A673 (cell line): ENCODE measurements around the gene GRM3.

Experiments used
- EZH2 ChIP-seq: fragments of 200-600 bp; sonication (generic); IDR thresholded peaks from 2 replicates; pipeline ENCODE4 v1.6.1; 2017; ENCODE audit warnings: borderline replicate concordance, low read depth, mild to moderate bottlenecking, mixed read lengths, antibody characterized with exemption, low read length; ENCODE audit not compliant: poor library complexity, severe bottlenecking
- TF ChIP-seq, protein P1 (sequence below): fragments of 300-800, 200-600 bp; sonication (generic); conservative IDR thresholded peaks from 2 replicates; pipeline ENCODE4 v1.5.1; 2017; ENCODE audit warnings: low read depth, mild to moderate bottlenecking, antibody characterized with exemption, low read length, moderate library complexity, mixed read lengths

DNA sequence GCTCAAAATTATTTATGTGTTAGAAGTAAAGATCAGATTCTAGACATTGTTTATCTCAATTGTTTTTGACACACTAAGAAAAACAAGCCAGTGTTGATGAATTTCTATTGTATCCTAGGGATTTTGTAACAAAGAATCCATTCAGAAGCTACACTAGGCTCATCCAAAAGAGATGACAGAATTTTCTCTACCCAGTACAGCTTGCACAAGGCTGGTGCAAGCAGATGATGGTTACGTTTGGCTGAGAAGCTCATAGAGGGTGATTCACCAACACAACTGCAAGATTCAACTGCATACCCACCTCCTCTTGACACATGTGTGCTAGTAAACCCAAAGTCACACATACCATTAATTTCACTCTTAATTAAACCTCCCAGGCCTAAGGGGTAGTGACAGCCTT lies 20.8 kb downstream of the GRM3 start:
- TF ChIP-seq, protein P1, sequence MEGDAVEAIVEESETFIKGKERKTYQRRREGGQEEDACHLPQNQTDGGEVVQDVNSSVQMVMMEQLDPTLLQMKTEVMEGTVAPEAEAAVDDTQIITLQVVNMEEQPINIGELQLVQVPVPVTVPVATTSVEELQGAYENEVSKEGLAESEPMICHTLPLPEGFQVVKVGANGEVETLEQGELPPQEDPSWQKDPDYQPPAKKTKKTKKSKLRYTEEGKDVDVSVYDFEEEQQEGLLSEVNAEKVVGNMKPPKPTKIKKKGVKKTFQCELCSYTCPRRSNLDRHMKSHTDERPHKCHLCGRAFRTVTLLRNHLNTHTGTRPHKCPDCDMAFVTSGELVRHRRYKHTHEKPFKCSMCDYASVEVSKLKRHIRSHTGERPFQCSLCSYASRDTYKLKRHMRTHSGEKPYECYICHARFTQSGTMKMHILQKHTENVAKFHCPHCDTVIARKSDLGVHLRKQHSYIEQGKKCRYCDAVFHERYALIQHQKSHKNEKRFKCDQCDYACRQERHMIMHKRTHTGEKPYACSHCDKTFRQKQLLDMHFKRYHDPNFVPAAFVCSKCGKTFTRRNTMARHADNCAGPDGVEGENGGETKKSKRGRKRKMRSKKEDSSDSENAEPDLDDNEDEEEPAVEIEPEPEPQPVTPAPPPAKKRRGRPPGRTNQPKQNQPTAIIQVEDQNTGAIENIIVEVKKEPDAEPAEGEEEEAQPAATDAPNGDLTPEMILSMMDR, result no peak
- no peak for TF ChIP-seq EZH2
